Measurements from ENCODE around the gene ZNF717.
"Not testable (repeated sequence)": the region's sequence is repeated elsewhere in the genome, so short reads cannot be mapped to it uniquely, and the experiment has no call there.

Gene ZNF717

DNA sequence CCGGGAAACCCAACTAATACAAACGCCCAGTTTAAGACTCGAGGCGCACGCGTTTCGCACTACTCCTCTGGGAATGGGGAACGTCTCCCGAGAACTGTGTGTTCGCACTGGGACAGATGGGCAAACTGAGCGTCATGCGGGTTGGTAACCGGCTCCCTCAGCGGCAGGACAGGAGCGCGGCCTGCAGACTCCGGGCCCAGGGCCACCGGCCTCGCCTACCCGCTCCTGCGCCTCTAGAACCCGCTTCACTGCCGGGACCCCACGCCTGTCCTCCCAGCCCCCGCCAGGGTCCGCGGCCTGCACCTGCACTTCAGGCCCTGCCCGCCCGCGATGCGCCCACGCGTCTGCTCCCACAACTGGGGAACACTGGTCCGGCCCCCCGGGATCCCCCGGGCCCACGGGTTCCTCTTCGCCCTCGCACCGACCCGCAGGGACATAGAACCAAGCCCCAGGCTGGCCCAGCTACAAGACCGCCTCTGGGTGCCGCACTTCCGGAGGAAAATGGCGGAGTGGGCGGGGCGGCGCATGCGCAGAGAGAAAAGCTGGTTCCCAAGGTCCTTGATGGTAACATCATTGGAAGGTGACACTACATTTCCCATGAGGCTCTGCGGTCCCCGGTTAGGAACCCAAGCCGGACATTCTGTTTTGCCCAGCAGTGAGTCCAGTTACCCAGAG lies at the start of gene ZNF717:
TSS of gene ZNF717 (minus strand) at position 469 of the 675 bp plus-strand sequence. CDS start 2,187 bp downstream, outside the sequence.
- peak; percentile 88 for DNase-seq

DNA sequence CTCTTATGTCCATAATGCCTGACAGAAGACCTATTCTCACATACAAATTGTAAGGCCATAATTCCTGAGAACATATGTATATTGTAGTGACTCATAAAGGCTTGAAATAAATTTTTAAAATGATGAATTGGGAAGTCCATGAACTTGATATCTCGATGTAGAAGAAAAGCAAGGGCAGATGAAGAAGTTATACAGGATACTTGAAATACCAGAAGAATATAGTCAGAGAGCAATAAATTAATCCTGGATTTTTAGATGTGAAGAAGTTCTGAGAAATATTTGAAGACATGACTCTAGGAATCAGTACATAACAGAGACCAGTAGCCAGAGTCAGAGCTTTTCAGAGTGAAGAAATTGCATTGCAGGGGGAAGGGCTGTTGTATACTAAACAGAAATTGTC lies 45.7 kb upstream of the ZNF717 start:
- not testable (repeated sequence) for DNase-seq

DNA sequence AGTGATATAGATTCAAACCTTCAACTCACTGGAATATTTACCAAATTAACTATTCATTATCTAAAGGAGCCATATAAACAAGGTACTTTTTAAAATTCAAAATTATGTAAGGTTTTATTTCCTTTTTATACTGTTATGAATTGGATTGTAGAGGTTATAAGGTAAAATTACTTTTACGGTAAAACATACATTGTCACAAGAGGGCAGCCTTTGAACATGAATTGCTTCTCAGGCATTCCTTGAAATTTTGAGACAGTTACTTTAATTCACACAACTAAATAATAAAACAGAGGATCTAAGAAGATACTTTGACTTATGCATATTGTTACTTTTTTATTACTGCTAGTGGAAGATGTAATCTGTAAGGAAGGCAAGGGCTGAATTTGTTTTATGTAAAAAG lies 32.7 kb upstream of the ZNF717 start:
- not testable (repeated sequence) for DNase-seq

DNA sequence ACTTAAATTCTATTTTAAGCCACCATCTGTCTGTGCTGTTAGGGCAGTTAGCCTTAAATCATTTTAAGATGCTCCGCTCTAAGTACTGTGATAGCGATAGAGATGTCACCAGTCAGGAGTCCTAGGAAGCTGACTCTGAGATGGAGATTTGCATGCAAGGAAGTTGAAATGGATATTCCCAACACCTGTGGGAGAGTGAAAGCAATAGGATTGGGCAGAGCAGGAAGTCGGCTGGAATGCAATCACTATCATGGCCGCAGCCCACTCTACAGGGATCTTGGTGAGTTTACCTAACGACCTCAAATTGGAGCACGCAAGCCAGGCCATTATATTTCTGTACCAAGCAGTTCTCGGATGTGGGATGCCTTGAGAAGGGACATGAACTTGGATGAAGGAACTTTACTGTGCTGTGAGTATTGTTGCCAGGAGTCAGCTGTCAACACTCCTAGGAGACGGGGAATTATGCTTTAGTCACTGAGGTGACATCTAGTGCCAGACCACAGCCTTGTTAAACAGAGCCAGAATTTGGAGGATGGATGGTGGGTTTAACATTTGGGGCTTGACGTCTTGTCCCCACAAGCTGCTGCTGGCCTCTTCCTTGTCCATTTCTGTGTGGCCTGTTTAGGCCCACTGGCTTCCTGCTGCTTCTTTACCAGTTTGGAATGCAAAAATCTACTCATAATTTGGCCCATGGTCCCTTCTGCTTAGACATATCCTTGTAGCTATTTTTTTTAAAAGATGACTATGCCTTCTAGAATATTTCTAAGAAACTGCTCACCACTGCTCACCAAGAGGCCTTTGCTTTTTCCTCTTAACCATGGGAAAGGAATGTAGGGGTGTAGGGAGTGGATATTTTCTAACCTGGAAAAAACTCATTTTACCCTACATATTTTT lies 31.2 kb upstream of the ZNF717 start:
- DNase-seq: not testable (repeated sequence)

DNA sequence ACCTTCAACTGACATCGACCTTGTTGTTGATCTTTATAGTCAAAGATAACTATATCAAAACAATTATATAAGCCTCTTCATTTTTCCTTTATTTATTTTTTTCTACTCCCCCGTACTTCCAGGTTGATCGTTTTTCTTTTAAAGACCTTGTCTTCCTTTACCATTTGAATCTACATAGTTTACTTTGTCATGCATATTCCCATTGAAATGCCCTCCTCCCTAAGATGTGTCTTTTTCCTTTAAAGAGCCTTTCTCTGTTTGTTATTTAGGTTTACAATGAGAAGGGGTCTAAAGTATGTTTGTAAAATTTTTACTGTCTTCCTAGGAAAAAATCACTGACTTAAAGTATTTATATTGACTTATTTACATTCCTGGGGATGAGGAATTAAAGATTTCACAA lies 29.4 kb upstream of the ZNF717 start:
- no peak for DNase-seq

DNA sequence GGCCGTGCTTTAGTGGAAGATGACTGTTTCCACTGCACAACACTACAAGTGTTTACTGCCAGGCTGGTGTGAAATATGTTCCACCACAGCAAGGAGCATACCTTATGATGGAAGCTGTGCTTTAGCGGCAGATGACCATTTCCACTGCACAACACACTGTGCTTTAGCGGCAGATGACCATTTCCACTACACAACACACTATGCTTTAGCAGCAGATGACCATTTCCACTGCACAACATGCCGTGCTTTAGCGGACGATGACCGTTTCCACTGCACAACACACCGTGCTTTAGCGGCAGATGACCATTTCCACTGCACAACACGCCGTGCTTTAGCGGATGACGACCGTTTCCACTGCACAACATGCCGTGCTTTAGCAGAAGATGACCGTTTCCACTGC lies 2.8 kb downstream of the ZNF717 start:
- DNase-seq: no peak

DNA sequence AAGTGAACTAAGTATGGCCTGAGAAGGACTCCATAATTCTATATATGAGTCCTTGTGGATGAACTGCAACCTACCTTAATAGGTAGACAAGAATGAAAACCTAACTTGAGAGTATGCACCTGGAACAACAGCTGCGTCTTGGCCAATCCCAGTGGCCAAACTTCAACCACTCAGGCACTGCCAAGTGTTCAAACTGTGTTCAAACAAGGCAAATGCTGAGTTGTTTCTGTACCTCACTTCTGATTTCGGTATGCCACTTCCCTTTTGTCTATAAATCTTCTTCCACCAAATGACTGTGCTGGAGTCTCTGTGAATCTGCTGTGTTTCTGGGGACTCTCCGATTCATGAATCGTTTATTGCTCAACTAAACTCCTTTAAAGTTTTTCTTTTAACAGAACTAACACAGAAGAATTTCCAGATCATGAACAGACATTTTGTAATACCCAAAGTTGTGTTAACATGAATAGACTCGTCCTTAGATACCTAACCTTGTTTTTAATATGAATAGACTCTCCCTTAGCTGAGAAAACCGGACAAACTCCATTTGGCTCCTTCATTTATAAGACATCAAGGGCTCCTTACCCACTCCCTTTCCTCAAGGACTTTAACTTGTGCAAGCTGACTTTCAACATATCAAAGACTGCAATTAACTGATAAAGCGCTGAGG lies 4.1 kb downstream of the ZNF717 start:
- DNase-seq: no peak

DNA sequence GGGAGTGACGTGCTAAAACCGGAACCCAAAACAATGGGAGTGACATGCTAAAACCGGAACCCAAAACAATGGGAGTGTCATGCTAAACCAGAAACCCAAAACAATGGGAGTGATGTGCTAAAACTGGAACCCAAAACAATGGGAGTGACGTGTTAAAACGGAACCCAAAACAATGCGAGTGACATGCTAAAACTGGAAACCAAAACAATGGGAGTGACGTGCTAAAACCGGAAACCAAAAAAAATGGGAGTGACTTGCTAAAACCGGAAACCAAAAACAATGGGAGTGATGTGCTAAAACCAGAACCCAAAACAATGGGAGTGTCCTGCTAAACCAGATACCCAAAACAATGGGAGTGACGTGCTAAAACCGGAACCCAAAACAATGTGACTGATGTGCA lies 7.6 kb downstream of the ZNF717 start:
- DNase-seq: not testable (repeated sequence)

DNA sequence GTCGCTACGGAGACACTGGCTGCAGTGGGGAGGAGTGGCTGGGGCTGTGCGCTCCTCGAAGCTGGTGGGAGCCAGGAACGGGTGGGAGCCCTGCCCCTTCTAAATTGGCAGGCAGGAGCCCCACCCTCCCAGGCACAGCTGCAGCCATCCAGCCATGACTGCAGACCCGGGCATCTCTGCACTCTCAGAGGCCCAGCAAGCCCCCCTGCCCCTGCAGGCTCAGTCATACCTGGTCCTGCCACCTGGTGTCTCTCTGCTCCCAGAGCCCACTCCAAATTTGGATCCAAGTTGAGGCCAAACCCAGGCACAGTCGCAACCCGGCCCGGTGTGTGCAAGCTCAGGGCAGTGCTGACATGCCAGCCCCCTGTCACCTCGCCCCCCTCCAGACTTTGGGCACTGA lies 13.7 kb downstream of the ZNF717 start:
- not testable (repeated sequence) for DNase-seq

DNA sequence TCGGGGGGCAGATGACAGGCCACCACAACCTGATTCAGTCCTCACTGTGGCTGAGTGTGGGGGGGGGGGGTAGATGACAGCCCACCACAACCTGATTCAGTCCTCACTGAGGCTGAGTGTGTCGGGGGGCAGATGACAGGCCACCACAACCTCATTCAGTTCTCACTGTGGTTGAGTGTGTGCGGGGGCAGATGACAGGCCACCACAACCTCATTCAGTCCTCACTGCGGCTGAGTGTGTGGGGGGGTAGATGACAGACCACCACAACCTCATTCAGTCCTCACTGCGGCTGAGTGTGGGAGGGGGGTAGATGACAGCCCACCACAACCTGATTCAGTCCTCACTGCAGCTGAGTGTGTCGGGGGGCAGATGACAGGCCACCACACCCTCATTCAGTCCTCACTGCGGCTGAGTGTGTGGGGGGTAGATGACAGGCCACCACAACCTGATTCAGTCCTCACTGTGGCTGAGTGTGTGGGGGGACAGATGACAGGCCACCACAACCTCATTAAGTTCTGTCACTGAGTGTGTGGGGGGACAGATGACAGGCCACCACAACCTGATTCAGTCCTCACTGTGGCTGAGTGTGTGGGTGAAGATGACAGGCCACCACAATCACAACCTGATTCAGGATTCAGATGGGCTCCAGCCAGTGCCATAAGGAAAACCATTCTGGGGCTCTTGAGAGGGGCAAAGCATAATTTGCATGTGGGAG lies 16.9 kb downstream of the ZNF717 start:
- no peak for DNase-seq

DNA sequence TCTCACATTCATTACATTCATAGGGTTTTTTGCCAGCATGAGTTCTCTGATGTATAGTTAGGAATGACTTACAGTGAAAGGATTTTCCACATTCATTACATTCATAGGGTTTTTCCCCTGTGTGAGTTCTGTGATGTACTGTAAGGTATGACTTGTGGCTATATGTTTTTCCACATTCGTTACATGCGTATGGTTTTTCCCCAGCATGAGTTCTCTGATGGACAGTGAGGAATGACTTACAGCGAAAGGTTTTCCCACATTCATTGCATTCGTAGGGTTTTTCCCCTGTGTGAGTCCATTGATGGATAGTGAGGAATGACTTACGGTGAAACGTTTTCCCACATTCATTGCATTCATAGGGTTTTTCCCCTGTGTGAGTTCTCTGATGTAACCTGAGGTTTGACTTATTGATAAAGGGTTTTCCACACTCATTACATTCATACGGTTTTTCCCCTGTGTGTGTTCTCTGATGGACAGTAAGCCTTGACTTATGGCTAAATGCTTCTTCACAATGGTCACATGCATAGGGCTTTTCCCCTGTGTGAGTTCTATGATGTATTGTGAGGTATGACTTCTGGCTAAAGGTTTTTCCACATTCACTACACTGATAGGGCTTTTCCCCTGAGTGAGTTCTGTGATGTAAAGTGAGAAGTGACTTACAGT lies 47.4 kb downstream of the ZNF717 start:
- no peak for DNase-seq

DNA sequence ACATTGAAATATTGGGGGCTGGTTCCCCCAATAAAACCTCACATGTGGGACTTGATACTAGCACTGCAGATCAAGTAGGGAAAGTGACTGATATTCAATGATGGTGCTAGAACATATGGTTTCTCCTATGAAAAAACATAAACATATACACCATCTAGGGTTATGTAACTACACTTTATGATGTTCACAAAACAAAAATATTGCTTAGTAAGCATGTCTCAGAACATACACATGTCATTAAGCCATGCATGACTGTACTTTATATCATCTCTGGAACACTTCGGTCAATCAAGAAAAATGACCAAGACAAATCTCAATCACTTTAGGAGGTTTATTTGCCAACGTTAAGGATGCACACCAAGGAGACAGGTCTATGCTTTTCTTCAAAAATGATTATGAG lies 57.4 kb downstream of the ZNF717 start:
- no peak for DNase-seq

DNA sequence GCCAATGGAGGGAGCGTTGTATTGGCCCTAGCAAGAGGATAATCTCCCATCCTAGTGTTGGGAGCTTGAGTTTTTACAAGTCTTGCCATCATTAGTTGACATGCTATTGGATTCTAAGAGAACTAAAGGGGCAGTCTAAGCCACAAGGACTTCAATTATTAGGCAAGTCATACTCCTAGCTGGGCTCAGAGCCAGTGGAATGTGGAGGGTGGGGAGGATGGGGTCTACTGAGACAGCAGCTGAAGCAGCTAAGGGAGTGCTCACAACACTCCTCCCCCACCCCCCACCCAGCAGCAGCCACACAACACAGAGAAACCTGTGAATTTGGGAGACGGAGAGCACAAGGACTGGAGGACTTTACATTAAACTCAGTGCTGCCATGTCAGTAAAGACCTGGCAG lies 93.3 kb downstream of the ZNF717 start:
- no peak for DNase-seq

DNA sequence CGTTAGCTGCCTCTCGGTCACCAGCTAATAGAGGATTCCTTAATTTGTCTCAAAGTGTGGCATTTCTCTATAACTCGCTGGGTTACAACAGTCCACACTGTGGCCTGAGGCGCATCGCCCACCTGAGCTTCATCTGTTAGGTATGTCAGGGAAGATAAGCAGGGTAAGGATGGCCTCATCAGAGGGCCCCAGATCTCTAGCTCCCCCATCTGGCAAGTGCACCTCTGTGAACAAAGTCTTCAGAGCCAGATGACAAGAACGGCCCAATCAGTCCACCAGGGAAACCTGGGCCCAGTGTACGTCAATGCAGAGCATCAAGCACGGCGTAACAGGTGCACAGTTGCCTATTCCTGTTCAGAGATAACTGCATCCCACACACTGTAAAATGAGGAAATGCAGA lies 98.0 kb downstream of the ZNF717 start:
- DNase-seq: no peak

Measured in activated effector memory CD4-positive, alpha-beta T cell treated with Interleukin-2 at 50 U/mL for 16 hours (primary cell).